K562 (cell line): ENCODE measurements around the gene GPR3. TPM values are rescaled to one million over a fixed set of nuclear protein-coding genes. Genes with fewer than 3 reads are reported as not detected.

Source experiments
- ATF7 ChIP-seq: fragments of 450-650 bp; IDR thresholded peaks from 2 replicates; pipeline ENCODE4 v1.7.1; 2014; ENCODE audit warnings: mild to moderate bottlenecking, moderate library complexity
- EZH2 ChIP-seq: IDR thresholded peaks from 2 replicates; pipeline ENCODE4 v1.6.1; 2012; ENCODE audit warnings: low read depth, mild to moderate bottlenecking, inconsistent platforms, low read length, borderline replicate concordance
- GABPB1 ChIP-seq: sonication (generic); formaldehyde crosslinking; IDR thresholded peaks from 2 replicates; pipeline ENCODE4 v1.8.0; 2022; ENCODE audit warnings: mild to moderate bottlenecking, missing genetic modification reagents
- HDGF ChIP-seq: fragments of 450-650 bp; IDR thresholded peaks from 2 replicates; pipeline ENCODE4 v1.6.1; 2016
- SP2 ChIP-seq: IDR thresholded peaks from 2 replicates; pipeline ENCODE4 v1.6.1; 2011; ENCODE audit warnings: mild to moderate bottlenecking, low read depth, low read length, moderate library complexity; ENCODE audit not compliant: poor library complexity, severe bottlenecking; ENCODE audit errors: extremely low read depth
- SPI1 ChIP-seq: IDR thresholded peaks from 2 replicates; pipeline ENCODE4 v1.6.1; 2011; ENCODE audit warnings: low read depth, low read length, control low read depth, borderline replicate concordance
- SREBF2 ChIP-seq: sonication (generic); formaldehyde crosslinking; IDR thresholded peaks from 2 replicates; pipeline ENCODE4 v1.4.0; 2020; ENCODE audit warnings: mild to moderate bottlenecking, missing genetic modification reagents
- YY1 ChIP-seq, 3 experiments: IDR thresholded peaks; 2 replicates each; pipeline ENCODE4 v1.6.1; 2011; ENCODE audit warnings: low read length in 2 of 3, mild to moderate bottlenecking in 2 of 3, moderate library complexity in 2 of 3, borderline replicate concordance in 1 of 3, control low read depth in 1 of 3, low read depth in 1 of 3; ENCODE audit not compliant: insufficient read depth in 3 of 3, insufficient replicate concordance in 2 of 3, control insufficient read depth in 1 of 3, insufficient read length in 1 of 3; ENCODE audit errors: extremely low read depth in 1 of 3
- ZBTB1 ChIP-seq: sonication (generic); formaldehyde crosslinking; IDR thresholded peaks from 2 replicates; pipeline ENCODE4 v1.8.1; 2023; ENCODE audit warnings: missing genetic modification reagents, low read depth, mild to moderate bottlenecking, borderline replicate concordance
- ZNF133 ChIP-seq: fragments of 250-450 bp; sonication (Bioruptor Pico); IDR thresholded peaks from 2 replicates; pipeline ENCODE4 v1.4.0; 2020; ENCODE audit warnings: mild to moderate bottlenecking
- ZNF24 ChIP-seq: fragments of 450-650 bp; IDR thresholded peaks from 2 replicates; pipeline ENCODE4 v1.6.1; 2016
- ZNF316 ChIP-seq: fragments of 450-650 bp; IDR thresholded peaks from 2 replicates; pipeline ENCODE4 v1.6.1; 2016
- polyA plus RNA-seq, 8 experiments: library from polyadenylated mRNA; depleted of rRNA in 4 of 8; stranded (reverse) in 5 of 8; unstranded in 3 of 8; fragments of >200 nt; fragmentation: Nextera tagmentation in 2 of 8; fragmentation: Illumina TruSeq in 1 of 8; extraction: Ambion mirVana in 2 of 8; extraction: Trizol in 1 of 8; gene quantifications; 2 replicates each; pipeline versions ENCODE4 v1.2.1 to v1.2.3, GENCODE V29; 2011 to 2014; ENCODE audit warnings: inconsistent platforms in 1 of 8, missing spikeins in 1 of 8
- total RNA-seq, 7 experiments: library from RNA; depleted of rRNA in 6 of 7; stranded (reverse); fragments of >200 nt in 6 of 7; fragmentation: Illumina TruSeq in 2 of 7; extraction: Trizol in 2 of 7; gene quantifications; 2 replicates each; pipeline versions ENCODE4 v1.2.1 to v1.2.3, GENCODE V29; 2011 to 2021; ENCODE audit warnings: low replicate concordance in 1 of 7
- TF ChIP-seq, protein P1 (sequence below), 2 experiments: fragments of 450-650 bp in 1 of 2; sonication (generic) in 1 of 2; formaldehyde crosslinking in 1 of 2; IDR thresholded peaks; 2 replicates each; pipeline versions ENCODE4 v1.7.1 to v1.9.0; 2016 to 2022; ENCODE audit warnings: inconsistent platforms in 1 of 2, mild to moderate bottlenecking in 1 of 2, missing genetic modification reagents in 1 of 2
- TF ChIP-seq, protein P2 (sequence below): fragments of 450-650 bp; formaldehyde crosslinking; IDR thresholded peaks from 2 replicates; pipeline ENCODE4 v1.4.0; 2020; ENCODE audit warnings: mild to moderate bottlenecking, moderate library complexity
- TF ChIP-seq, protein P3 (sequence below): fragments of 250-450 bp; sonication (Bioruptor Pico); IDR thresholded peaks from 2 replicates; pipeline ENCODE4 v1.8.0; 2022; ENCODE audit warnings: inconsistent platforms, mild to moderate bottlenecking, moderate library complexity, borderline replicate concordance

The GPR3 gene
- total and polyA plus RNA-seq, 9 of the 15 experiments (the other 6 are each of a cell fraction or from before 2014, with no cell fraction given): 0.24 to 11.5 (median 3.7) TPM

DNA sequence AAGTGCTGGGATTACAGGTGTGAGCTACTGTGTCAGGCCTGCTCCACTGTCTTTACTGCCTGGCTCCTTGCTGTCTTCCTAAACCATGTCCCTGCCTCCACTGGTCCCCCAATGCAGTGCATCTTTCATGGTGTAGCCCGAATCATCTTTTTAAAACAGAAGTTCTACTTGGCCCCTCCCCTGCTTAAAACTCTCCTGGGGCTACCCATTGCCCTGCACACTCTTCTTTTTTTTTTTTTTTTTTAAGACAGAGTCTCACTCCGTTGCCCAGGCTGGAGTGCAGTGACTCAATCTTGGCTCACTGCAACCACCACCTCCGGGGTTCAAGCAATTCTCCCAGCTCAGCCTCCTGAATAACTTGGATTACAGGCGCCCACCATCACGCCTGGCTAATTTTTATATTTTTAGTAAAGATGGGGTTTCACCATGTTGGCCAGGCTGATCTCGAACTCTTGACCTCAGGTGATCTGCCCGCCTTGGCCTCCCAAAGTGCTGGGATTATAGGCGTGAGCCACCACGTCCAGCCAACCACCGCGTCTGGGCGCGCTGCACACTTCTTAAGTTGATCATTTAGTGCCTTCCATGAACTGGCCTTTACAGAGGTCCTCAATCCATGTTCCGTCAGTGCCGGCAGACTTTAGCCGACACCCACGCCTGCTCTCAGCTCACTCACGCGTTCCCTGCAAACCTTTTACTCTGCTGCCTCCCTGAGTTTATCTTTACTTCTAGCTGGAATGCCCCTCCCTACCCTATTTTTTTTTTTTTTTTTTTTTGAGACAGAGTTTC is 20.2 kb upstream of the GPR3 start (continued):
- TF ChIP-seq, protein P1, sequence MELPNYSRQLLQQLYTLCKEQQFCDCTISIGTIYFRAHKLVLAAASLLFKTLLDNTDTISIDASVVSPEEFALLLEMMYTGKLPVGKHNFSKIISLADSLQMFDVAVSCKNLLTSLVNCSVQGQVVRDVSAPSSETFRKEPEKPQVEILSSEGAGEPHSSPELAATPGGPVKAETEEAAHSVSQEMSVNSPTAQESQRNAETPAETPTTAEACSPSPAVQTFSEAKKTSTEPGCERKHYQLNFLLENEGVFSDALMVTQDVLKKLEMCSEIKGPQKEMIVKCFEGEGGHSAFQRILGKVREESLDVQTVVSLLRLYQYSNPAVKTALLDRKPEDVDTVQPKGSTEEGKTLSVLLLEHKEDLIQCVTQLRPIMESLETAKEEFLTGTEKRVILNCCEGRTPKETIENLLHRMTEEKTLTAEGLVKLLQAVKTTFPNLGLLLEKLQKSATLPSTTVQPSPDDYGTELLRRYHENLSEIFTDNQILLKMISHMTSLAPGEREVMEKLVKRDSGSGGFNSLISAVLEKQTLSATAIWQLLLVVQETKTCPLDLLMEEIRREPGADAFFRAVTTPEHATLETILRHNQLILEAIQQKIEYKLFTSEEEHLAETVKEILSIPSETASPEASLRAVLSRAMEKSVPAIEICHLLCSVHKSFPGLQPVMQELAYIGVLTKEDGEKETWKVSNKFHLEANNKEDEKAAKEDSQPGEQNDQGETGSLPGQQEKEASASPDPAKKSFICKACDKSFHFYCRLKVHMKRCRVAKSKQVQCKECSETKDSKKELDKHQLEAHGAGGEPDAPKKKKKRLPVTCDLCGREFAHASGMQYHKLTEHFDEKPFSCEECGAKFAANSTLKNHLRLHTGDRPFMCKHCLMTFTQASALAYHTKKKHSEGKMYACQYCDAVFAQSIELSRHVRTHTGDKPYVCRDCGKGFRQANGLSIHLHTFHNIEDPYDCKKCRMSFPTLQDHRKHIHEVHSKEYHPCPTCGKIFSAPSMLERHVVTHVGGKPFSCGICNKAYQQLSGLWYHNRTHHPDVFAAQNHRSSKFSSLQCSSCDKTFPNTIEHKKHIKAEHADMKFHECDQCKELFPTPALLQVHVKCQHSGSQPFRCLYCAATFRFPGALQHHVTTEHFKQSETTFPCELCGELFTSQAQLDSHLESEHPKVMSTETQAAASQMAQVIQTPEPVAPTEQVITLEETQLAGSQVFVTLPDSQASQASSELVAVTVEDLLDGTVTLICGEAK (IDR thresholded peaks at IDR 0.05): no peak
- TF ChIP-seq, protein P1 (CRISPR knock-in tag; IDR thresholded peaks at IDR 0.05): no peak
- TF ChIP-seq EZH2 (no peak), ZBTB1 (no peak), HDGF (no peak), GABPB1 (CRISPR knock-in tag) (no peak), ATF7 (no peak), ZNF133 (CRISPR knock-in tag) (no peak), YY1 (IDR thresholded peaks at IDR 0.05; ENCODE audit: borderline replicate concordance in 1 of 3, control insufficient read depth in 1 of 3, extremely low read depth in 1 of 3, insufficient read depth in 3 of 3, insufficient read length in 1 of 3, insufficient replicate concordance in 2 of 3, low read depth in 1 of 3, low read length in 2 of 3) (no peak), SP2 (no peak), ZNF24 (no peak), ZNF316 (no peak), SREBF2 (no peak), SPI1 (no peak)
- TF ChIP-seq, protein P2, sequence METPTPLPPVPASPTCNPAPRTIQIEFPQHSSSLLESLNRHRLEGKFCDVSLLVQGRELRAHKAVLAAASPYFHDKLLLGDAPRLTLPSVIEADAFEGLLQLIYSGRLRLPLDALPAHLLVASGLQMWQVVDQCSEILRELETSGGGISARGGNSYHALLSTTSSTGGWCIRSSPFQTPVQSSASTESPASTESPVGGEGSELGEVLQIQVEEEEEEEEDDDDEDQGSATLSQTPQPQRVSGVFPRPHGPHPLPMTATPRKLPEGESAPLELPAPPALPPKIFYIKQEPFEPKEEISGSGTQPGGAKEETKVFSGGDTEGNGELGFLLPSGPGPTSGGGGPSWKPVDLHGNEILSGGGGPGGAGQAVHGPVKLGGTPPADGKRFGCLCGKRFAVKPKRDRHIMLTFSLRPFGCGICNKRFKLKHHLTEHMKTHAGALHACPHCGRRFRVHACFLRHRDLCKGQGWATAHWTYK (CRISPR knock-in tag): no peak
- TF ChIP-seq, protein P3, sequence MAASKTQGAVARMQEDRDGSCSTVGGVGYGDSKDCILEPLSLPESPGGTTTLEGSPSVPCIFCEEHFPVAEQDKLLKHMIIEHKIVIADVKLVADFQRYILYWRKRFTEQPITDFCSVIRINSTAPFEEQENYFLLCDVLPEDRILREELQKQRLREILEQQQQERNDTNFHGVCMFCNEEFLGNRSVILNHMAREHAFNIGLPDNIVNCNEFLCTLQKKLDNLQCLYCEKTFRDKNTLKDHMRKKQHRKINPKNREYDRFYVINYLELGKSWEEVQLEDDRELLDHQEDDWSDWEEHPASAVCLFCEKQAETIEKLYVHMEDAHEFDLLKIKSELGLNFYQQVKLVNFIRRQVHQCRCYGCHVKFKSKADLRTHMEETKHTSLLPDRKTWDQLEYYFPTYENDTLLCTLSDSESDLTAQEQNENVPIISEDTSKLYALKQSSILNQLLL (CRISPR knock-in tag): no peak
